T-cell (primary cell): ENCODE results near the gene MMP23B. TPM values are rescaled to one million over a fixed set of nuclear protein-coding genes. Genes with fewer than 3 reads are reported as not detected.
"Not testable (repeated sequence)": the region's sequence is repeated elsewhere in the genome, so short reads cannot be mapped to it uniquely, and the experiment has no call there.

Experiments used
- ATAC-seq, 4 experiments: fragments of 200-7000 bp in 3 of 4; fragments of 150-1000 bp in 1 of 4; cut with Tn5 transposase; replicated peaks in 1 of 4; 1 replicate in 3 of 4; 2 replicates in 1 of 4; pipeline ENCODE4 v1.10.0; 2021; ENCODE audit warnings: moderate library complexity in 3 of 4, mild to moderate bottlenecking in 2 of 4, moderate number of reproducible peaks in 1 of 4
- CTCF ChIA-PET, 2 donors: fragments of 300-600 bp; sonication (Branson Sonifier 250); formaldehyde crosslinking; loops; one replicate each; lab custom pipeline; 2022; ENCODE audit warnings: antibody characterized with exemption in 2 of 2; lab: Charles Lee
- POLR2A ChIA-PET, 2 donors: fragments of 300-600 bp; sonication (Branson Sonifier 250); formaldehyde crosslinking; loops; one replicate each; lab custom pipeline; 2022; ENCODE audit warnings: antibody characterized with exemption in 2 of 2; lab: Charles Lee
- DNase-seq, 35 experiments: peaks; one replicate each; pipeline versions ENCODE4 v3.0.0 to v3.0.0-alpha.2; 2013 to 2023
- H3K27ac ChIP-seq: one replicate; pipeline ENCODE4 v1.5.1; 2013; ENCODE audit warnings: low read length
- H3K27me3 ChIP-seq, 2 experiments: replicated peaks in 1 of 2; 1 replicate in 1 of 2; 2 replicates in 1 of 2; pipeline versions ENCODE4 v1.6.1 to v1.7.0; 2013; ENCODE audit warnings: low read length in 1 of 2, mixed read lengths in 1 of 2; ENCODE audit not compliant: control insufficient read depth in 2 of 2, insufficient read depth in 2 of 2; ENCODE audit errors: extremely low read depth in 1 of 2
- H3K36me3 ChIP-seq, 2 donors: 1 replicate in 1 of 2; 2 replicates in 1 of 2; pipeline versions ENCODE4 v1.6.1 to v1.7.0; 2013; ENCODE audit warnings: low read length in 1 of 2; ENCODE audit not compliant: control insufficient read depth in 2 of 2, insufficient read depth in 1 of 2; ENCODE audit errors: extremely low read depth in 1 of 2
- H3K4me1 ChIP-seq, 2 experiments: 1 replicate in 1 of 2; 2 replicates in 1 of 2; pipeline versions ENCODE4 v1.6.1 to v1.7.0; 2013; ENCODE audit warnings: low read length in 2 of 2, mixed read lengths in 1 of 2; ENCODE audit not compliant: insufficient read depth in 2 of 2, control insufficient read depth in 1 of 2; ENCODE audit errors: extremely low read depth in 1 of 2
- H3K4me3 ChIP-seq, 2 donors: 1 replicate in 1 of 2; 2 replicates in 1 of 2; pipeline versions ENCODE4 v1.5.1 to v1.7.0; 2013; ENCODE audit warnings: mild to moderate bottlenecking in 2 of 2, low read length in 1 of 2, moderate library complexity in 1 of 2; ENCODE audit not compliant: control insufficient read depth in 1 of 2; ENCODE audit errors: extremely low read depth in 1 of 2
- H3K9me3 ChIP-seq: 2 replicates; pipeline ENCODE4 v1.7.0; 2013
- H3K27ac Mint-ChIP-seq, 2 donors: one replicate each; pipeline ENCODE4 v1.8.0; 2020 to 2021; ENCODE audit warnings: mild to moderate bottlenecking in 2 of 2, mixed read lengths in 2 of 2
- H3K27me3 Mint-ChIP-seq, 2 donors: one replicate each; pipeline ENCODE4 v1.8.0; 2021 to 2022; ENCODE audit warnings: mixed read lengths in 2 of 2
- H3K36me3 Mint-ChIP-seq: one replicate; pipeline ENCODE4 v1.8.0; 2021; ENCODE audit warnings: mixed read lengths
- H3K4me1 Mint-ChIP-seq, 3 donors: one replicate each; pipeline ENCODE4 v1.8.0; 2020 to 2022; ENCODE audit warnings: mixed read lengths in 3 of 3, mild to moderate bottlenecking in 1 of 3
- H3K4me3 Mint-ChIP-seq, 3 donors: one replicate each; pipeline ENCODE4 v1.8.0; 2020 to 2022; ENCODE audit warnings: mild to moderate bottlenecking in 3 of 3, mixed read lengths in 3 of 3, moderate library complexity in 3 of 3
- H3K9me3 Mint-ChIP-seq, 3 donors: one replicate each; pipeline ENCODE4 v1.8.0; 2020 to 2022; ENCODE audit warnings: mixed read lengths in 3 of 3
- whole genome bisulfite sequencing: methylation state at CpG from one replicate; pipeline ENCODE4 v1.1.5; 2013; ENCODE audit warnings: missing lambda C conversion rate; ENCODE audit not compliant: insufficient coverage; 5-methylcytosine and 5-hydroxymethylcytosine counted together
- total RNA-seq, 35 experiments: library from RNA in 6 of 35; stranded (reverse) in 6 of 35; fragments of 120-200 nt in 1 of 35; gene quantifications; one replicate each; pipeline versions ENCODE4 v1.2.1 to v1.2.4 and lab custom pipeline; 2013 to 2026

MMP23B gene
- total RNA-seq, 5 donors from 2014 or later (not counting 1 experiment from before 2014, with no cell fraction given), result 4.8 to 11.2 (median 6.8) TPM

DNA sequence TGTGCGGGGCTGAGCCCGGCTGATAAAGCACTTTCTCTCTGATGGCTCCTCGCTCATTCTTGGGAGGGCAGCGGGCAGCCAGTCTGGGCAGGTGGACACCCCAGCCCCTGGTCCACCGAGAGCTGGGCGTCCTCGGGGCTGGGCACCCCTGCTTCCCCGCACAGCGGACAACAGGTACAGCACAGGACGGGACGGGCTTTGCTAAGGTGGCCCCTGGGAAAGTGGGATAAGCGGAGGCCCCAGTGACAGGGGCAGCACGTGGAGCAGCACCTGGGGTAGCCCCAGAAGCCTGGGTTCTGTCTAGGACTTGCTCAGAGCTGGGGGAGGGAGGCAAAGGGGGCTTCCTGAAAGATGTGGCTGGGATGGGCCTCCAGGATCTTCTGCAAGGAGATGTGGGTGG lies 2.6 kb downstream of the MMP23B start:
- DNase-seq, H3K4me3 ChIP-seq, CTCF ChIA-PET, H3K9me3 Mint-ChIP-seq, H3K27ac ChIP-seq, ATAC-seq, H3K36me3 Mint-ChIP-seq, H3K27ac Mint-ChIP-seq, H3K9me3 ChIP-seq, POLR2A ChIA-PET, H3K4me1 Mint-ChIP-seq, H3K27me3 Mint-ChIP-seq, H3K4me3 Mint-ChIP-seq: not testable (repeated sequence)
- peaks cover 0 to 13% of the 10 kb centered on the region in 2 experiments for H3K27me3 ChIP-seq
- WGBS, result 94% methylated on average over 6 of the region's 13 CpGs
- peaks cover 0 to 23% of the 10 kb centered on the region in 2 experiments for H3K4me1 ChIP-seq
- peaks cover 0 to 11% of the 10 kb centered on the region in 2 donors for H3K36me3 ChIP-seq

DNA sequence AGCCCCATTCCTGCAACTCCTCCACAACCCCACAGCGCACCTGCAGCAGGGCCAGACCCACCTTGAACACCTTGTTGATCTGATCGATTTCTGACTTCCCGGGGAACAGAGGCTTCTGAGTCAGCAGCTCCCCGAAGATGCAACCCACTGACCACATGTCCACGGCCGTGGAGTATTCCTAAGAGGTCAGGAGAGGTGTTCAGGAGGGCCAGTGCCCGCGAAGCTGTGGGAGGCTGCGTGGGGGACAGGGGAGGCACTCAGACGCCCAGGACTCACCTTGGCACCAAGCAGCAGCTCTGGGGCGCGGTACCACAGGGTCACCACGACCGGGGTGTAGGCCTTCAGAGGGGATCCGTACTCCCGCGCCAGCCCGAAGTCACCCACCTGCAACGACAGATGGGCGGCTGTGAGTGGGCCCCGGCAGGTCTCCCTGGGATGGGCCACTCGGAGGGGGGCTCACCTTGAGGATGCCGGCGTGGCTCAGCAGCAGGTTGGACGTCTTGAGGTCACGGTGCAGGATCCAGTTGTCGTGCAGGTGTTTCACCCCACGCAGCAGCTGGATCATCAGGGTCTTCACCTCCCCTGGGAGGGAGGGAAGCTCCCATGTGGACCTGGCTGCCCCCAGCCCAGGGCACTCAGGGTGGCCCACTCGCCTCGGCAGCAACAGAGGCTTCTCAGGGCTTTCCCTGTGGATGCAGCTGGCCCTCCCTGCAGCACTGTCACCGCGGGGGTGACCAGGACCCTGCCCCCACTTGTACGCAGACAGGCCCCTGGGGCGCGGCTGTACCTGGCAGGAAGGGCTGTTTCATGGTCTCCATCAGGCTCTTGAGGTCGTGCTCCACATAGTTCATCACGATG lies 4.9 kb downstream of the MMP23B start:
- H3K9me3 Mint-ChIP-seq, ATAC-seq, H3K9me3 ChIP-seq, H3K27me3 Mint-ChIP-seq, H3K27ac ChIP-seq, H3K36me3 Mint-ChIP-seq, H3K27ac Mint-ChIP-seq, DNase-seq, H3K4me3 ChIP-seq, POLR2A ChIA-PET, H3K4me1 ChIP-seq, CTCF ChIA-PET, H3K4me3 Mint-ChIP-seq, H3K4me1 Mint-ChIP-seq, H3K27me3 ChIP-seq: not testable (repeated sequence)
- peaks cover 0 to 11% of the 10 kb centered on the region in 2 donors for H3K36me3 ChIP-seq
- WGBS, result 95% methylated on average over 26 of the region's 37 CpGs

DNA sequence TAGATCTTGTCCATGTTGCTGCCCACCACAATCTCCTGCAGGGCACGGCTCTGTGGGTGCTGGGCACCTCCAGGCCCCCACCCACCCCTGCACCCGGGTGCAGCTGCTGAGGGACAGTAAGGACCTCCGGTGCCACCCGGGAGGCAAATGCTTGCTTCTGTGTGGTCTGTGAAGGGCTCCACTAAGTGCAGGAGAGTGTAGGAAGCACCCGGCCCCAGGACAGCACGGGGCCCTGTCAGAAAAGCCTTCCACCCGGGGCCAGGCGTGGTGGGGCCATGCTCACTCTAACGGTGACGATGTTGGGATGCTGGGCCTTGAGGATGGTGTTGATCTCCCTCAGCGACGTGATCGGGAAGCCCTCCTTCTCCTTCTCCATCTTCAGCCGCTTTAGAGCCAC lies 5.5 kb downstream of the MMP23B start:
- H3K27me3 ChIP-seq, H3K27me3 Mint-ChIP-seq, DNase-seq, H3K4me3 Mint-ChIP-seq, H3K4me1 ChIP-seq, H3K4me1 Mint-ChIP-seq, H3K4me3 ChIP-seq, POLR2A ChIA-PET, H3K27ac Mint-ChIP-seq, H3K27ac ChIP-seq, CTCF ChIA-PET, H3K9me3 ChIP-seq, ATAC-seq, H3K36me3 Mint-ChIP-seq, H3K9me3 Mint-ChIP-seq: not testable (repeated sequence)
- peaks cover 0 to 11% of the 10 kb centered on the region in 2 donors for H3K36me3 ChIP-seq
- no CpG with 5 or more reads among the region's 14 CpGs for WGBS

DNA sequence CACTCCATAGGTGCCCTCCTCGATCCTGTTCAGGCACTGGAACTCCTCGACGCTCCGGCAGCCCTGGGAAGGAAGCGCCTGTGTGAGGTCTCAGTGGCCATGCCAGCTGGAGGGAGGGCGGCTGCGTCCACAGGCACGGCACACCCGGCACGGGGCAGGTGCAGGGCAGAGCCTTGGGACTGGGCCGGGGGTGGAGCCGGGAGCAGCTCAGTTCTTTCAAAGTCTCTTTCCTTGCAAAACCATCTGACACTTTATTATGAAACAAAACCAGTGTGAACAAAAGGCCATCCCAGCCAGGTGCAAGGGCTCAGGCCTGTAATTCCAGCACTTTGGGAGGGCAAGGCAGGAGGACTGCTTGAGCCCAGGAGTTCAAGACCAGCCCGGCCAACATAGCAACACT lies 6.6 kb downstream of the MMP23B start:
- H3K27me3 Mint-ChIP-seq, H3K4me1 ChIP-seq, POLR2A ChIA-PET, H3K27ac ChIP-seq, CTCF ChIA-PET, H3K27ac Mint-ChIP-seq, H3K4me1 Mint-ChIP-seq, ATAC-seq, H3K4me3 ChIP-seq, H3K9me3 ChIP-seq, H3K27me3 ChIP-seq, H3K9me3 Mint-ChIP-seq, H3K36me3 Mint-ChIP-seq, H3K4me3 Mint-ChIP-seq, DNase-seq: not testable (repeated sequence)
- WGBS, result 100% methylated on average over 1 of the region's 13 CpGs
- H3K36me3 ChIP-seq, result peaks cover 0 to 11% of the 10 kb centered on the region in 2 donors

DNA sequence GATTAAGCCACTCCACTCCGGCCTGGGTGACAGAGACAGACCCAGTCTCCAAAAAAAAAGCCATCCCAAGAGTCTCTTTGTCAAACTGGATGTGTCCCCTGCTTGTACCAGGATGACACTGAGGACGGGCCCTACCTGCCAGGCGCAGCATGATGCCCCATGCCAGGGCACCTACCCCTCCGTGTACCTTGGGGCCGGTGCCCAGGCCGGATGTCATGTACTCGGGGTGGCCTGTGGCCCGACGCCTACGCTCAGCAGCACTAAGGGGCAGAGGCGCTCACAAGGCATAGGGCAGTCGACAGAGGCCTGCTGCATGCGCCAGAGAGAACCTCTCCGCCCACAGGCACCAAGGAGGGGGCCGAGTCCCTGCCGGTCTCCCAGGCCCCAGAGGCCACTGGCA lies 7.4 kb downstream of the MMP23B start:
- H3K36me3 Mint-ChIP-seq, ATAC-seq, H3K9me3 Mint-ChIP-seq, POLR2A ChIA-PET, H3K27ac ChIP-seq, H3K4me1 Mint-ChIP-seq, H3K27ac Mint-ChIP-seq, DNase-seq, H3K4me3 Mint-ChIP-seq, H3K27me3 ChIP-seq, H3K4me1 ChIP-seq, H3K9me3 ChIP-seq, CTCF ChIA-PET, H3K4me3 ChIP-seq, H3K27me3 Mint-ChIP-seq: not testable (repeated sequence)
- peaks cover 0 to 11% of the 10 kb centered on the region in 2 donors for H3K36me3 ChIP-seq
- WGBS, result 98% methylated on average over 16 of the region's 16 CpGs

DNA sequence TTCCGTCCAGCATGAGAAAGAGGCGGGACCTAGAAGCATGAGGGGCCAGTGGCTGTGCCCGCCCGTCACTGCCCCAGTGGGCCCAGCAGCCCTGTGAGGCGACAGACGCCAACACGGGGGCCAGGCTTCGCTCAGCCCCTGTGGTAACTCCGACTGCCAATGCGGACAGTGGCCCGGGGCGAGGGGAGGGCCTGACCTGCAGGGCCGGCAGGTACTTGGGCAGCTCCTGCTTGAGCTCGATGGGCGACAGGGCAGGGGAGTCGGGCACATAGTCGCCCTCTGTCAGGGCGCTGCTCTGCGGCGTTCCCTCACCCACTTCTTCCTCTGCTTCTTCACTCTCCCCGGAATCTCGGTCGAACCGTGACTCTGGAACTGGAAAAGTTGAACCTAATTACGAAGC lies 8.1 kb downstream of the MMP23B start:
- CTCF ChIA-PET, H3K27ac ChIP-seq, DNase-seq, H3K4me1 ChIP-seq, ATAC-seq, H3K27me3 ChIP-seq, H3K4me3 ChIP-seq, H3K36me3 Mint-ChIP-seq, H3K9me3 Mint-ChIP-seq, POLR2A ChIA-PET, H3K27ac Mint-ChIP-seq, H3K4me1 Mint-ChIP-seq, H3K27me3 Mint-ChIP-seq, H3K4me3 Mint-ChIP-seq, H3K9me3 ChIP-seq: not testable (repeated sequence)
- WGBS, result no CpG with 5 or more reads among the region's 25 CpGs
- H3K36me3 ChIP-seq, result peaks cover 0 to 11% of the 10 kb centered on the region in 2 donors
